Suppressor macrophage treated with lipopolysaccharide for 1 hour (primary cell): ENCODE results near the gene OR10J1.
"Not testable (repeated sequence)": the region's sequence is repeated elsewhere in the genome, so short reads cannot be mapped to it uniquely, and the experiment has no call there.

Experiments used
- DNase-seq, 3 donors: peaks; one replicate each; pipeline ENCODE4 v3.0.0-alpha.2; 2020 to 2022

The OR10J1 gene

GRCh38 chr1:159439422-159439821 is at the start of gene OR10J1:
OR10J1 (plus strand) TSS chr1:159439722; CDS start chr1:159439792, 70 bp downstream.
- DNase-seq: no peak

GRCh38 chr1:159406821-159407220 is 32.7 kb upstream of the OR10J1 start:
- no peak for DNase-seq

GRCh38 chr1:159408862-159409400 is 30.6 kb upstream of the OR10J1 start:
- no peak for DNase-seq

- DNase-seq: no peak
These were observed 17.7 kb upstream of the OR10J1 start for GRCh38 chr1:159421821-159422220.

GRCh38 chr1:159428536-159428935 is 11.0 kb upstream of the OR10J1 start:
- no peak for DNase-seq

GRCh38 chr1:159429074-159429861 is 10.3 kb upstream of the OR10J1 start:
- peak; percentile 52 to 78 (median 74) for DNase-seq

- peak; percentile 13 to 46 (median 42) for DNase-seq
These were observed 8.5 kb upstream of the OR10J1 start for GRCh38 chr1:159430985-159431384.

- no peak for DNase-seq
These were observed 7.6 kb upstream of the OR10J1 start, which contains the start of gene OR10J4 for GRCh38 chr1:159431904-159432303. OR10J4 (plus strand) TSS chr1:159432204.

GRCh38 chr1:159436469-159436868 is 3.1 kb upstream of the OR10J1 start:
- peak; percentile 9 to 52 (median 48) for DNase-seq

- DNase-seq: peak; percentile 22 to 43 (median 42)
These were observed 1.8 kb downstream of the OR10J1 start for GRCh38 chr1:159441360-159441759.

- no peak for DNase-seq
These were observed 2.9 kb downstream of the OR10J1 start for GRCh38 chr1:159442428-159442827.

- no peak for DNase-seq
These were observed 3.7 kb downstream of the OR10J1 start for GRCh38 chr1:159443066-159443750.

GRCh38 chr1:159444511-159444910 is 5.0 kb downstream of the OR10J1 start:
- no peak for DNase-seq

- no peak for DNase-seq
These were observed 8.7 kb downstream of the OR10J1 start for GRCh38 chr1:159448181-159448580.

GRCh38 chr1:159449605-159450004 is 10.1 kb downstream of the OR10J1 start:
- DNase-seq: not testable (repeated sequence)

GRCh38 chr1:159459551-159459950 is 20.0 kb downstream of the OR10J1 start:
- DNase-seq: no peak

GRCh38 chr1:159465191-159465603 is 25.7 kb downstream of the OR10J1 start:
- DNase-seq: no peak

GRCh38 chr1:159468321-159468720 is 28.8 kb downstream of the OR10J1 start:
- no peak for DNase-seq

- peak in 2 of 3 donors; percentile 40 to 56 for DNase-seq
These were observed 30.5 kb downstream of the OR10J1 start for GRCh38 chr1:159469921-159470533.

- DNase-seq: no peak
These were observed 33.8 kb downstream of the OR10J1 start for GRCh38 chr1:159473335-159473734.

- no peak for DNase-seq
These were observed 35.4 kb downstream of the OR10J1 start for GRCh38 chr1:159474926-159475325.

GRCh38 chr1:159483501-159483900 is 44.0 kb downstream of the OR10J1 start:
- DNase-seq: no peak
